AG04449 (cell line): ENCODE data around the gene TH.

Experiments
- CTCF ChIA-PET: fragments of 350-600 bp; formaldehyde crosslinking; extraction: SDS; loops from one replicate; lab custom pipeline; 2021; ENCODE audit warnings: antibody characterized with exemption; lab: Yijun Ruan, JAX
- POLR2A ChIA-PET: fragments of 400-600, 350-600 bp; formaldehyde crosslinking; extraction: SDS; loops from one replicate; lab custom pipeline; 2020; ENCODE audit warnings: antibody characterized with exemption, inconsistent platforms; lab: Yijun Ruan, JAX
- DNase-seq: peaks from one replicate; pipeline ENCODE4 v3.0.0-alpha.2; 2010; ENCODE audit warnings: low read depth, low spot score
- H3K4me3 ChIP-seq: 2 replicates; pipeline ENCODE4 v1.5.1; 2011; ENCODE audit warnings: low read depth, mild to moderate bottlenecking, control low read depth, low read length
- TF ChIP-seq, protein P1 (sequence below): IDR thresholded peaks from one replicate; pipeline ENCODE4 v1.5.1; 2011; ENCODE audit warnings: mild to moderate bottlenecking, moderate library complexity, low read length, control low read depth, inconsistent platforms; ENCODE audit not compliant: insufficient read depth; ENCODE audit errors: missing control alignments

The TH gene

DNA sequence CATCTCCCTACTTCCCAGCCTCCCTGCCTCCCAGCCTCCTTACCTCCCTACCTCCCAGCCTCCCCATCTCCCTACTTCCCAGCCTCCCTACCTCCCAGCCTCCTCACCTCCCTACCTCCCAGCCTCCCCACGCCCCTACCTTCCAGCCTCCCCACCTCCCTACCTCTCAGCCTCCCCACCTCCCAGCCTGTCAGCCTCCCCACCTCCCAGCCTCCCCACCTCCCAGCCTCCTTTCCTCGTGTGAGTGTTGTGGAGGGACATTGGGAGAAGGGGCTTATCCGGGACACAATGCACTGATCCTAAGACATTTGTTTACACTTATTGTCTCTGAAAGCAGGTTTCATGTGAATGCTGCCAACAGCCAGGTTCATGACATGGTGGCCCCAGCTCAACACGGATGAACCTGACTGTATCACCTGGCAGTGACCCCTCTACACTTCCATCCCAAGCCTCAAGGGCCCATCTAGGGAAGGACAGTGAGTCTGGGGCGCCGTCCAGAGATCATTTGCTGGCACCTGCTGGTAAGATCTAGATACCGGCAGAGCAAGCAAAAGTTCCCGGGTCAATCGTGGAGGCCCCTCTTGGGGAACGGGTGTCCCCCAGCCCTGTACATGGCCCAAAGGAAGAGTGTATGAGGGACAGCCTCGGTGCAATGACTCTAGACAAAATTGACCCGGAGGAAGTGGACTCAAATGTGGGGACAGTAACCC, 34.5 kb upstream of the TH start:
- TF ChIP-seq, protein P1, sequence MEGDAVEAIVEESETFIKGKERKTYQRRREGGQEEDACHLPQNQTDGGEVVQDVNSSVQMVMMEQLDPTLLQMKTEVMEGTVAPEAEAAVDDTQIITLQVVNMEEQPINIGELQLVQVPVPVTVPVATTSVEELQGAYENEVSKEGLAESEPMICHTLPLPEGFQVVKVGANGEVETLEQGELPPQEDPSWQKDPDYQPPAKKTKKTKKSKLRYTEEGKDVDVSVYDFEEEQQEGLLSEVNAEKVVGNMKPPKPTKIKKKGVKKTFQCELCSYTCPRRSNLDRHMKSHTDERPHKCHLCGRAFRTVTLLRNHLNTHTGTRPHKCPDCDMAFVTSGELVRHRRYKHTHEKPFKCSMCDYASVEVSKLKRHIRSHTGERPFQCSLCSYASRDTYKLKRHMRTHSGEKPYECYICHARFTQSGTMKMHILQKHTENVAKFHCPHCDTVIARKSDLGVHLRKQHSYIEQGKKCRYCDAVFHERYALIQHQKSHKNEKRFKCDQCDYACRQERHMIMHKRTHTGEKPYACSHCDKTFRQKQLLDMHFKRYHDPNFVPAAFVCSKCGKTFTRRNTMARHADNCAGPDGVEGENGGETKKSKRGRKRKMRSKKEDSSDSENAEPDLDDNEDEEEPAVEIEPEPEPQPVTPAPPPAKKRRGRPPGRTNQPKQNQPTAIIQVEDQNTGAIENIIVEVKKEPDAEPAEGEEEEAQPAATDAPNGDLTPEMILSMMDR: no peak
- POLR2A ChIA-PET: no interaction called here
- CTCF ChIA-PET: interaction anchor here (3.2 kb wide), 1 partner anchor 11 kb away, joined by 8 read pairs; no protein-coding TSS in a partner anchor

DNA sequence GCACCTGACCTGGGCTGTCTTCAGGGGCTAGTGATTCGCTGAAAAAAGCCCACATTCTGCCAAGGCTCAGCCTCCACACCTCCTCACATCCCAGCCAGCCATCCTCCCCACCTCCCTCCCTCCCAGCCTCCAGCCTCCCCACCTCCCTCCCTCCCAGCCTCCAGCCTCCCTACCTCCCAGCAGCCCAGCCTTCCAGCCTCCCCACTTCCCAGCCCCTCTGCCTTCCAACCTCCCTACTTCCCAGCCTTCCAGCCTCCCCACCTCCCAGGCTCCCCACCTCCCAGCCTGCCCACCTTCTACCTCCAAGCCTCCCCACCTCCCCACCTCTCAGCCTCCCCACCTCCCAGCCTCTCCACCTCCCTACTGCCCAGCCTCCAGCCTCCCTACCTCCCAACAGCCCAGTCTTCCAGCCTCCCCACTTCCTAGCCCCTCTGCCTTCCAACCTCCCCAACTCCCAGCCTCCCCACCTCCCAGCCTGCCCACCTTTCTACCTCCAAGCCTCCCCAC, 33.7 kb upstream of the TH start:
- H3K4me3 ChIP-seq: no peak overlapping the region
- no peak for DNase-seq
- CTCF ChIA-PET: no interaction called here
- POLR2A ChIA-PET: no interaction called here
- TF ChIP-seq, protein P1: no peak

More for the DNA sequence above, 34.5 kb upstream of the TH start:
- no peak overlapping the region for H3K4me3 ChIP-seq
- no peak for DNase-seq

DNA sequence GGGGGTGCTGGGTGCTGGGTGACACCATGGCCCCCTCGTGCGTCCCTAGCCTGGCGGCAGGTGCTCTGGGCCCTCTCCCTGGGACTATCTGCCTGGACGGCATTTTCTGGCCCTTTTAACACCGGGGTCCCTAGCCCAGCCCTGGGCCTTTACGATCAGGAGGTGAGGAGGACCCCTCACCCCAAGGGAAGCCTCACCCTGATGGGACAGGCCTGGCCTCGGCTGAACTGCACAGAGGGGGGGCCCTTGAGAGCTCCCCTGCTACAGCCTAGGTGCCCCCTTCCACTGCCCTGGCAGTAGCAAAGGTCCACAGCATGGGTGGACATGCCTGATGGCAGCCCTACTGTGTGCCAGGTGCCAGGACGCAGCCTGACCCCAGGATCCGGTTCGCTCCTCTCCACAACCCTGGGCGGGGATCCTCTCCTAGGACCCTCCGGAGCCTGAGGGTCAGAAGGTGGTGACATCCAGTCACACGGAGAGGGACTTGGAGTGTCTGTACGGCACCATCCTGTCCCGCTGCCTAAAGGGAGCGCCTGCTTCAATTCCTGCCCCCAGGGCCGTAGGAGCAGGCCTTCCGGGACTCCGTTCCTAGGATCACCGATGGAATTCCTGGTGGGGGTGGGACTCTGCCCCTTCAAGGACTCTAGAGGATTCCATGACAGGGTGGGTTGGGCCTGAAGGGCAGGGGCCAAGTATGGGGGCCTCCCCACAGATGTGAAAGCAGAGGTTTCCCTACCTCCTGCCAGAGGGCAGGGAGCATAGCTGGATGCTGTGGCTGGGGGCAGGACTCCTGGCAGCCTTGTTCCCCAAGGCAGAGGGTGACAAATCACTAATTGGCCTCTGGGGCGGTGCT, 33.0 kb upstream of the TH start:
- H3K4me3 ChIP-seq: no peak overlapping the region
- POLR2A ChIA-PET: no interaction called here
- CTCF ChIA-PET: interaction anchor here (1.4 to 7.9 kb wide), 3 partner anchors 10 to 216 kb away, joined by 6 to 216 read pairs (median 12); no protein-coding TSS in a partner anchor
- no peak for DNase-seq
- TF ChIP-seq, protein P1: no peak

DNA sequence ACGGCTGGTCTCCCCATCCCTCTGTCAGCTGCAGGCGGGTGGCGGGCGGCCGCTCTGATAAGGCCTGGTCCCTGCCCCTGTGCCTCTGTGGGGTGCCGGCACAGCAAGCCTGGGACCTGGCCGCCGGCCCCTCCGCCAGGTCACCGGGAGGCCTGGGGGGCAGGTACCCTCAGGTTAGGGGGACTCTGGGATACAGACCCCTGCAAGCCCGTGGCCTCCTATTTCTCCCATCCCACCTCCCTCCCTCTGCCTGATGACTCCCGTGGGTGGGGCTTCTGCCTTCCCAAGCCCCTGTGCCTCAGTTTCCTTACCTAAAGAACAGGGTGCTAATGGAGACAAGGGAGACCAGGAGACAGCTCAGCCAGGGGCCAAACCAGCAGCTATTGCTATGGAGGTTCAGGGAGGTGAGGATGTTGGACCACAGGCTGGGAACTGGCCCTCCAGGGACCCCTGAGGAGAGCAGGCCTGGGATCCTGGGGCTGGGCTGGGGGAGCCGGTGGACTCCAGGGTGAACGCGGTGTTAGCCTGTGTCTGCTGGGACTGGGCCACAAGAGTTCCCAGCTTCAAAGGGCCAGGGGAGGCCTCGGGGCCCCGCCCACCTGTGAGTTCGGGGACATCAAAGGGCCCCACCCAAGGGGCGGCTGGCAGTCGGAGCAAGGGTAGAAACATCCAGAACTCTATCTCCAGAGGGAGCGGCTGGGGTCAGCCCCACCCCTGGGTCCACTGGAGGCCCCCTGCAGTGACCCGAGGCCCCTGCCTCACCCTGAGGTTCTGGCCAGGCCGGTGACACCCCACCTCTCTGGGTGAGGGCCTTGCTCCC, 32.0 kb upstream of the TH start:
- DNase-seq: no peak
- CTCF ChIA-PET: interaction anchor here (1.4 to 7.9 kb wide), 4 partner anchors 9 to 217 kb away, joined by 4 to 216 read pairs (median 9); no protein-coding TSS in a partner anchor
- no peak overlapping the region for H3K4me3 ChIP-seq
- POLR2A ChIA-PET: no interaction called here
- TF ChIP-seq, protein P1: no peak

DNA sequence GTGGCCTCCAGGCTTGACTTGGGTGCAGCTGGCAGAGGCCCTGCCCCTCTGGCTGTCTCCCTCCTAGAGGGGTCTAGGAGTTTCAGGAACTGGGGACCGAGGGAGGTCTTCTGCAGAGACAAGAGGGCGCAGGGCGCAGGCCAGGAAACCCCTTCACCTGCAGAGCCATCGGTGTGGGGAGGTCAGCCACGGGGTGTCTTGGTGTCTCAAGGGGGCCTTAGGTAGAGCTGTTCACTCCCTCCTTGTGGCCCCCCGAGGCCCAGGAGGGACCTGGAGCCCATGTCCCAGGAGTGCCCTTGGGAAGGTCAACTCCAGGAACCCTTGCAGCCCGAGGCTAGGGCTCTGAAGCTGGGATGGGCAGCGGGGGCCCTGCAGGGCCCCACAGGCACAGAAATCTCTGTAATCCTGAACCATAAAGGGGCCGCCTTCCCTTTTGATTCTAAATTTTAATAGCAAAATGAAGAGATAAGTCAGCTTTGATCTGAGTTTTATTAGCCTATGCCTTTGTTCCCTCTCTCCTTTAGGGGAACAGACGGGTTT, 31.4 kb upstream of the TH start:
- no peak overlapping the region for H3K4me3 ChIP-seq
- ChIA-PET POLR2A (no interaction called here), CTCF (interaction anchor here (1.5 to 7.9 kb wide), 3 partner anchors 8 to 218 kb away, joined by 4 to 216 read pairs (median 12); no protein-coding TSS in a partner anchor)
- DNase-seq: no peak
- TF ChIP-seq, protein P1: no peak
